Eye (tissue), 1 donor: ENCODE measurements around the gene KRT84.

Experiments
- DNase-seq: peaks from one replicate; pipeline ENCODE4 v3.0.0-alpha.2; 2015

The KRT84 gene

DNA sequence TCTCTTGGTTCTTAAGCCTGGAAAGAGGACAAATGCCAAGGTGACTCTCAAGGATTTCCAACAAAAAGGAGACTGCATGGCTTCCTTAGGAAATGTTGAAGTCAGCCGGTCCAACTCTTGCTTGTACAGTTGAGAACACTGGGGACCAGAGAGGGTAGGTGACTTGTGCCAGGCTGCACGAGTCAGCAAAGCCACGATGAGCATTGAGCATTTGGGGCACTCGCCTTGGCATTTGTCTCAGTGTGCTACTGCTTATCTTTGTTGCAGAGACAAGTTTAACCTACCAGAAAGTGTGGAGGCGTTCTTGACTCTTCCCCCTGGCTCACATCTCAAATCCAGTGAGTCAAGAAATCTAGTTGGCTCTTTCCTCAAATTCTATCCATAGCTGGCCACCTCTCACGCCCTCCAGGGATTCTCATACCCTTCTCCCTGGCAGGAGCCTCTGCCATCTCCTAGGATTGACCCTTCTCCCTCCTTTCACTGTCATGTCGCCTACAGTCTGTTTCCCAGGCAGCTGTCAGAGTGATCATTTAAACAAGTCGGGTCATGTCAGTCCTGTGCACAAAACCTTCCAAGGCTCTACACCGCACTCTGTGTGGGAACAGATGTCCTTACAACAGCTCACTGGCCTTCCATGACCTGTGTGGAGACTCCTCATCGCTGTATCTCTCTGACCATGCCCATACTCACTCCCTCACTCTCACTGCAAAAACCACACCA lies 47.1 kb downstream of the KRT84 start:
- no peak for DNase-seq

DNA sequence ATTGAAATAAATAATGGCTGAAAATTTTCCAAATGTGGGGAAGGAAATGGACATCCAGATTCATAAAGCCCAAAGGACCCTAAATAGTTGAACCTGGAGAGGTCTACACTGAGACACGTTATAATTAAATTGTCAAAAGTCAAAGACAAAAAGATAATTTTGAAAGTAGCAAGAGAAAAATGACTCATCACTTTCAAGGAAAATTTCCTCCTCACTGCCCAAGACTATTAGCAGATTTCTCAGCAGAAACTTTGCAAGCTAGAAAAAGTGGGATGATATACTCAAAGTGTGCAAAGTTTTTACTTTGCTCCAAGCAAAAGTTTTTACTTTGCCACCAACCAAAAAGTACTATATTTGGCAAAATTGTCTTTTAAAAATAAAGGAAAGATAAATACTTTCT lies 48.4 kb downstream of the KRT84 start:
- DNase-seq: no peak

DNA sequence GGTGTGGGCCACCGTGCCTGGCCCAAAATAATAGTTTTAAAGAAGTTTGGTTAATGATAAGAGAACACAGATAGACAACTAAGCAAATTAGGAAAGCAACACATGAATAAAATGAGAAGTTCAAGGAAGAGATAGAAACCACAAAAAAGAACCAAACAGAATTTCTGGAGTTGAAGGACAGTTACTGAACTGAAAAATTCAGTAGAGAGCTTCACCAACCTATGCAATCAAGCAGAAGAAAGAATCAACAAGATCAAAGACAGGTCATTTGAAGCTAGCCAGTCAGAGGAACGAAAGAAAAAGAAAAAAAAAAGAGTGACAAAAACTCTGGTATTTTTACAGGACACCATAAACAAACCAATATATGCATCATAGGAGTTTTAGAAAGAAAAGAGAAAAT lies 48.8 kb downstream of the KRT84 start:
- DNase-seq: no peak

DNA sequence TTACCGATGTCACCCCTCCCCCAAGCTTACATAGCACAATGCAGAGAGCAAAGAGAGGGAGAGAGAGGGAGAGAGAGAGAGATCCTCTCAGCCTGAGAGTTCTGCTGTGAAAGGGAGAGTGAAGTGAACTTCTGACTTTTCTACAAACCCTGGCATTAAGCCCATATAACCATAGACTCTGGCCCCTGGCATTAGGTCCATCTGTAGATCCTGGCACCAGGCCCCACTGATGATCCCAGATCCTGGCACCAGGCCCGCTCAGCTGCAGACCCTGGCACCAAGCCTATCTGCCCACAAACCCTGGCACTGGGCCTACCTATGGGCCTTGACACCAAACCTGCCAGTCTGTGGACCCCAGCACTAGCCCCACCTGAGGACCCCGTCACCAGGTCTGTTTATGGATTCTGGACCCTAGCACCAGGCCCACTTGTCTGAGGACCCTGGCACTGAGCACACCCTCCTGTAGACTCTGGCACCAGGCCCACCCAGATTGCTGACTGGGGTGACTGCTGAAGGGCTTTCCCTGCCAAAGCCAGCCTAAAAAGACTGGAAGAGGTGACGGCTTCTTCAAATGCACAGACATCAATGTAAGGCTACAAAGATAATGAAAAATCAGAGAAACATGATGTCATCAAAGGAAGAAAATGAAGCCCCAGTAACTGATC lies 49.7 kb downstream of the KRT84 start:
- no peak for DNase-seq

DNA sequence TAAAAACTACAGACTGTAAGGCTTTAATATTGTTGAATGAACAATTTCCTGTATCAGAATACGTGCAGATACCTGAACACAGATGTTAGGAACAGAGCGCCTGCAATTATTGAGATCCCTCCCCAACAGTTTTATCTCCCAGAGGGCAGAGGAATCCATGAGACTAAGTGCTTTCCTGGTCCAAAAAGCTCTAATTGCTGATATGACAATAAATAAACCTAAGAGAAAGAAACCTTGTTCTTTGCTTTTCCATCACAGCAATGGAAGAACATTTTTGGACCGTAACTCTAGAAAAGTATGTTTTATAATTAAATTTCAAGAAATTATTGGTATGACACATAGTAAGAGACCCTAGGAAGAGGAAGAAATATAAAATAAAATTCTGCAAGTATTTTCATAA lies 51.3 kb downstream of the KRT84 start:
- no peak for DNase-seq

DNA sequence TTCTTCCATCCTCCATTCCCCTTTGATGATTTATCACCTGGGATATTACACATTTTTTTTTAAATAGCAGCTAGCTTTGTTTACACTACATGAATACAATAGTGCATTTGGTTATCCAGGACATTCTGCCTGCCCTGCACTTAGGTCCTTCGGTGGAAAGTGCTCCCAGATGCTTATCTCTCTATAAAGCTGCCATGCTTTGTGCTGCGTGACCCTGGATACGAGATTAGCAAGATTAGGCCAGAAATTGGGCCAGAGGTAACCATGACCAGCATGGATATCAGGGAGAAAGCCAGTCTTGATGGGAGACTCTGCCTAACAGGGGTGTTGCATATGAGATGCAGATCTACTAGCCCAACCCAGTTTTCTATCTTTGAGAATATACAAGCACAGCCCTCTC lies 52.1 kb downstream of the KRT84 start:
- no peak for DNase-seq

DNA sequence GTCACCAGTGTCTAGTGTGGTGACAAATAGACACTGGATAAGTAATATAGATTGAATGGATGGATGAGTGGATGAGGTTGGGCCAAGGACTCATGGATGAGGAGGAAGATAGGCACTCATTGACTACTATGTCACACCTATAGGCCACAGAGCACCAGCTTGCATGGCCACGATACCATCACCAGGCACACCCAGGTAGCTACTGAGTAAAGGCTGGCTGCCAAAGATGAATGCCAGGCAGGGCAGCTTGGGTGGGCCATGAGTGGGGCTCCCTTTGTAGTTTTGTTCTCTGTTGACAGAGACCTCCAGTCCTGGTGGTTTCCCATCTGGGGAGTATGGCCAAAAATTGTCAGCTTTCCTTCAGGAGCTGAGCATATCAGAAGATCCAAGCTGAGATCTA lies 53.1 kb downstream of the KRT84 start:
- no peak for DNase-seq

DNA sequence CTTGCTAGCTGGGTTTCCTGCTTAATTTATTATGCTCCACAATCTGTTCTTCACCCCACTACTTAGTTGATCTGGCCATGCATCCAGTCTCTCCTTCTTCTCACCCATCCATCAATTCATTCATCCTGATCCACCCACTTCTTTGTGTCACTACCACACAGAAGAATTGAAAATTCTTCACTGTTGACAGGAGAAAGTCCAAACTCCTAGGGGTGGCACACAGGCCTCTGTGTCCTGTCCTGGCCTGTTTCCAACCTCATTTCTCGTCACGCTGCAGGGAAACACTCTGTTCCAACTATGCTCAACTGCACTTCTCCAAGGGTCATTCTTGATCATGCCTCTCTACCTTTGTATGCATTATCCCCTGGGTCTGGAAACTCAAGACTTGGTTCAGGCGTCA lies 53.6 kb downstream of the KRT84 start:
- DNase-seq: no peak

DNA sequence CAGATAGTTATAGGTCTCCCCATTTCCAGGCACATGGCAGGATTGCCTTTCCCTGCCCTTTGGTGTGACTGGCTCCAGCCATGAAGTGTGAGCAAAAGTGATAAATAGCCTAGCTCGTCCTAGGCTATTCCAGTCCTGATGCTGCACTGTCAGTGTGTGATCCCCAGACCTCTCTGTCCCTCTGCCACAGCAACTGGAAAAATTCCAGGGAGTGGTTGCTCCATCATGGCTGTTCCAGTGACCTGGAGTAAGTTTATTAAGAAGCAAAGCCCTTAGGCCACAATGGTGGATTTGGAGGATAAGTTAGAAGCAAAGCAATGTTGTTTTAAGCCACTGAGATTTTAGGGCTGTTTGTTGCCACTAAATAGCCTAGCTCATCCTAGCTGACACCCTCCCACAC lies 54.4 kb downstream of the KRT84 start:
- DNase-seq: no peak

DNA sequence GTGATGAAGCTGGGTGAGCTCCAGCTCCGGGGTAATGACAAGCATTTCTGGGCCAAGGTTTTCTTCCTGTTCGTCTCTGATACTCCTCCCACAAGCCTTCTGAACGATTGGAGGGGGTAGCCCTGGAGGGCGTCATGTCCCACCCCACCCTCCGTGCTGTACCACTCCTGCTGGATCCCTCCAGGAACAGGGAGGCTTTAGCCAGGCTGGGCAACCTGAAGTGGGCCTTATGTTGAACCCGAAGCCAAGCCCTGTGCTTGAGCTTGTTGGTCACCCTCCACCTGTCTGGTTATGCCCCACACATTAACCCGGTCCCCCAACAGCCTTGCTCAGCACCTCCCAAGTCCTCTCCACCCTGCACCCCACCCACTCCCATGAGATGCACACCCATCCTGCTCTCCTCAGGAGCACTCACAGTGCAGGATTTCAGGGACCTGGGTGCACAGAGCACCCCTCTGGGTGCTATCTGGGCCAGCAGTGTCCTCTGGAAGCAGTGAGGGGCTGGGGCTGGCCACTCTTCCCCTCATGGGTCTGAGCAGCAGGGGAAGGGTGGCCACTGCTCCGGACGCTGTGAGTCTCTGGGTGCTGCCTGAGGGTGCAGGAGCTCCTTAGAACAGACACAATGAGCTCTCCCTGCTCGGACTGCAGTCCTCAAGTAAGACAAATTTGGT lies 57.5 kb downstream of the KRT84 start:
- DNase-seq: no peak
